Neural cell (in vitro differentiated cells): ENCODE results near the gene MTF2. TPM values are rescaled to one million over a fixed set of nuclear protein-coding genes. Genes with fewer than 3 reads are reported as not detected.

ENCODE experiments used
- H2AFZ ChIP-seq: fragments of 200-600, 300-800 bp; sonication (generic), shearing (Covaris generic); 2 replicates; pipeline ENCODE4 v1.6.0; 2014; ENCODE audit warnings: low read depth, mild to moderate bottlenecking, antibody characterized with exemption, low read length, moderate library complexity
- H3F3A ChIP-seq: fragments of 200-600 bp; shearing (Covaris generic); 2 replicates; pipeline ENCODE4 v1.6.1; 2016; ENCODE audit warnings: mild to moderate bottlenecking, moderate library complexity, mixed read lengths, antibody characterized with exemption, low read length; ENCODE audit not compliant: insufficient read depth, poor library complexity, severe bottlenecking
- H3K27ac ChIP-seq: fragments of 200-600, 300-800 bp; sonication (generic), shearing (Covaris generic); 2 replicates; pipeline ENCODE4 v1.5.1; 2014; ENCODE audit warnings: mild to moderate bottlenecking, low read length, moderate library complexity
- H3K27me3 ChIP-seq: fragments of 300-800, 200-600 bp; sonication (generic), shearing (Covaris generic); 2 replicates; pipeline ENCODE4 v1.6.0; 2014; ENCODE audit warnings: mild to moderate bottlenecking, low read depth, low read length, moderate library complexity; ENCODE audit not compliant: insufficient read depth
- H3K36me3 ChIP-seq: fragments of 300-800, 200-600 bp; sonication (generic), shearing (Covaris generic); 2 replicates; pipeline ENCODE4 v1.5.1; 2014; ENCODE audit warnings: mild to moderate bottlenecking, antibody characterized with exemption, low read length, moderate library complexity; ENCODE audit not compliant: insufficient read depth
- H3K4me2 ChIP-seq: fragments of 300-800, 200-600 bp; sonication (generic), shearing (Covaris generic); 2 replicates; pipeline ENCODE4 v1.6.0; 2014; ENCODE audit warnings: mild to moderate bottlenecking, low read length
- H3K4me3 ChIP-seq: fragments of 300-800, 200-600 bp; sonication (generic), shearing (Covaris generic); 2 replicates; pipeline ENCODE4 v1.5.1; 2014; ENCODE audit warnings: mild to moderate bottlenecking, low read length, moderate library complexity
- H3K79me2 ChIP-seq: fragments of 200-600 bp; shearing (Covaris generic); replicated peaks from 2 replicates; pipeline ENCODE4 v1.6.0; 2014; ENCODE audit warnings: mild to moderate bottlenecking, low read length, moderate library complexity; ENCODE audit not compliant: insufficient read depth
- H3K9ac ChIP-seq: fragments of 300-800, 200-600 bp; sonication (generic), shearing (Covaris generic); 2 replicates; pipeline ENCODE4 v1.6.1; 2016; ENCODE audit warnings: mild to moderate bottlenecking, low read length, mixed read lengths
- H3K9me2 ChIP-seq: fragments of 200-600 bp; shearing (Covaris generic); 2 replicates; pipeline ENCODE4 v1.6.1; 2016; ENCODE audit warnings: mild to moderate bottlenecking, low read length, mixed read lengths; ENCODE audit not compliant: insufficient read depth
- H3K9me3 ChIP-seq: fragments of 200-600, 300-800 bp; sonication (generic), shearing (Covaris generic); 2 replicates; pipeline ENCODE4 v1.6.1; 2016; ENCODE audit warnings: mild to moderate bottlenecking, mixed run types, low read length, moderate library complexity, mixed read lengths
- H4K20me1 ChIP-seq: fragments of 200-600 bp; shearing (Covaris generic); 2 replicates; pipeline ENCODE4 v1.6.1; 2016; ENCODE audit warnings: mild to moderate bottlenecking, mixed run types; ENCODE audit not compliant: insufficient read depth
- EP300 ChIP-seq: fragments of 450-650 bp; conservative IDR thresholded peaks from 2 replicates; pipeline ENCODE4 v1.6.1; 2014; ENCODE audit warnings: antibody characterized with exemption, mild to moderate bottlenecking, moderate library complexity; ENCODE audit not compliant: poor library complexity, severe bottlenecking
- EZH2 ChIP-seq: fragments of 200-600, 300-800 bp; shearing (Covaris generic), sonication (generic); IDR thresholded peaks from 2 replicates; pipeline ENCODE4 v1.6.1; 2014; ENCODE audit warnings: antibody characterized with exemption, low read length, borderline replicate concordance, mild to moderate bottlenecking; ENCODE audit not compliant: insufficient read depth, poor library complexity, severe bottlenecking
- MXI1 ChIP-seq: fragments of 450-650 bp; conservative IDR thresholded peaks from 2 replicates; pipeline ENCODE4 v1.6.1; 2014; ENCODE audit warnings: antibody characterized with exemption, mild to moderate bottlenecking; ENCODE audit not compliant: poor library complexity, severe bottlenecking
- POLR2AphosphoS5 ChIP-seq: IDR thresholded peaks from 2 replicates; pipeline ENCODE4 v1.6.1; 2012
- RAD21 ChIP-seq: fragments of 450-650 bp; conservative IDR thresholded peaks from 2 replicates; pipeline ENCODE4 v1.6.1; 2014; ENCODE audit warnings: antibody characterized with exemption, mild to moderate bottlenecking, moderate library complexity
- SMC3 ChIP-seq: fragments of 450-650 bp; conservative IDR thresholded peaks from 2 replicates; pipeline ENCODE4 v1.6.1; 2014; ENCODE audit warnings: antibody characterized with exemption, mild to moderate bottlenecking, moderate library complexity; ENCODE audit not compliant: poor library complexity
- TAF1 ChIP-seq: IDR thresholded peaks from 2 replicates; pipeline ENCODE4 v1.6.1; 2012; ENCODE audit warnings: low read depth
- polyA plus RNA-seq: library from polyadenylated mRNA; depleted of rRNA; stranded (reverse); fragments of >200 nt; gene quantifications from 2 replicates; pipeline ENCODE4 v1.2.3, GENCODE V29; 2014
- TF ChIP-seq, protein P1 (sequence below): fragments of 450-650 bp; IDR thresholded peaks from 2 replicates; pipeline ENCODE4 v1.5.1; 2014; ENCODE audit warnings: antibody characterized with exemption, mild to moderate bottlenecking, moderate library complexity; ENCODE audit not compliant: poor library complexity, severe bottlenecking
- TF ChIP-seq, protein P2 (sequence below): IDR thresholded peaks from 2 replicates; pipeline ENCODE4 v1.6.1; 2012; ENCODE audit warnings: borderline replicate concordance

MTF2 gene
- polyA plus RNA-seq, 1 donor from 2014 or later, result 124 TPM

- Histone ChIP-seq H3K9ac (no peak overlapping the region), H3K36me3 (no peaks in the 10 kb centered on the region), H3K27ac (no peak overlapping the region), H3K27me3 (no peaks in the 10 kb centered on the region), H3K4me3 (no peak overlapping the region), H3F3A (no peaks in the 10 kb centered on the region), H3K9me2 (no peaks in the 10 kb centered on the region), H2AFZ (no peak overlapping the region), H3K9me3 (no peaks in the 10 kb centered on the region), H4K20me1 (no peaks in the 10 kb centered on the region), H3K4me2 (no peak overlapping the region), H3K79me2 (no peaks in the 10 kb centered on the region)
- TF ChIP-seq EP300 (no peak), MXI1 (no peak), POLR2AphosphoS5 (no peak), SMC3 (no peak), EZH2 (no peak), RAD21 (no peak), TAF1 (no peak)
- TF ChIP-seq, protein P1, sequence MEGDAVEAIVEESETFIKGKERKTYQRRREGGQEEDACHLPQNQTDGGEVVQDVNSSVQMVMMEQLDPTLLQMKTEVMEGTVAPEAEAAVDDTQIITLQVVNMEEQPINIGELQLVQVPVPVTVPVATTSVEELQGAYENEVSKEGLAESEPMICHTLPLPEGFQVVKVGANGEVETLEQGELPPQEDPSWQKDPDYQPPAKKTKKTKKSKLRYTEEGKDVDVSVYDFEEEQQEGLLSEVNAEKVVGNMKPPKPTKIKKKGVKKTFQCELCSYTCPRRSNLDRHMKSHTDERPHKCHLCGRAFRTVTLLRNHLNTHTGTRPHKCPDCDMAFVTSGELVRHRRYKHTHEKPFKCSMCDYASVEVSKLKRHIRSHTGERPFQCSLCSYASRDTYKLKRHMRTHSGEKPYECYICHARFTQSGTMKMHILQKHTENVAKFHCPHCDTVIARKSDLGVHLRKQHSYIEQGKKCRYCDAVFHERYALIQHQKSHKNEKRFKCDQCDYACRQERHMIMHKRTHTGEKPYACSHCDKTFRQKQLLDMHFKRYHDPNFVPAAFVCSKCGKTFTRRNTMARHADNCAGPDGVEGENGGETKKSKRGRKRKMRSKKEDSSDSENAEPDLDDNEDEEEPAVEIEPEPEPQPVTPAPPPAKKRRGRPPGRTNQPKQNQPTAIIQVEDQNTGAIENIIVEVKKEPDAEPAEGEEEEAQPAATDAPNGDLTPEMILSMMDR, result no peak
- TF ChIP-seq, protein P2, sequence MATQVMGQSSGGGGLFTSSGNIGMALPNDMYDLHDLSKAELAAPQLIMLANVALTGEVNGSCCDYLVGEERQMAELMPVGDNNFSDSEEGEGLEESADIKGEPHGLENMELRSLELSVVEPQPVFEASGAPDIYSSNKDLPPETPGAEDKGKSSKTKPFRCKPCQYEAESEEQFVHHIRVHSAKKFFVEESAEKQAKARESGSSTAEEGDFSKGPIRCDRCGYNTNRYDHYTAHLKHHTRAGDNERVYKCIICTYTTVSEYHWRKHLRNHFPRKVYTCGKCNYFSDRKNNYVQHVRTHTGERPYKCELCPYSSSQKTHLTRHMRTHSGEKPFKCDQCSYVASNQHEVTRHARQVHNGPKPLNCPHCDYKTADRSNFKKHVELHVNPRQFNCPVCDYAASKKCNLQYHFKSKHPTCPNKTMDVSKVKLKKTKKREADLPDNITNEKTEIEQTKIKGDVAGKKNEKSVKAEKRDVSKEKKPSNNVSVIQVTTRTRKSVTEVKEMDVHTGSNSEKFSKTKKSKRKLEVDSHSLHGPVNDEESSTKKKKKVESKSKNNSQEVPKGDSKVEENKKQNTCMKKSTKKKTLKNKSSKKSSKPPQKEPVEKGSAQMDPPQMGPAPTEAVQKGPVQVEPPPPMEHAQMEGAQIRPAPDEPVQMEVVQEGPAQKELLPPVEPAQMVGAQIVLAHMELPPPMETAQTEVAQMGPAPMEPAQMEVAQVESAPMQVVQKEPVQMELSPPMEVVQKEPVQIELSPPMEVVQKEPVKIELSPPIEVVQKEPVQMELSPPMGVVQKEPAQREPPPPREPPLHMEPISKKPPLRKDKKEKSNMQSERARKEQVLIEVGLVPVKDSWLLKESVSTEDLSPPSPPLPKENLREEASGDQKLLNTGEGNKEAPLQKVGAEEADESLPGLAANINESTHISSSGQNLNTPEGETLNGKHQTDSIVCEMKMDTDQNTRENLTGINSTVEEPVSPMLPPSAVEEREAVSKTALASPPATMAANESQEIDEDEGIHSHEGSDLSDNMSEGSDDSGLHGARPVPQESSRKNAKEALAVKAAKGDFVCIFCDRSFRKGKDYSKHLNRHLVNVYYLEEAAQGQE, result no peak
These were observed 75.8 kb downstream of the MTF2 start for GRCh38 chr1:93154898-93155297.

GRCh38 chr1:93155335-93155734 is 76.3 kb downstream of the MTF2 start:
- Histone ChIP-seq H3K36me3 (no peaks in the 10 kb centered on the region), H3K79me2 (no peaks in the 10 kb centered on the region), H4K20me1 (no peaks in the 10 kb centered on the region), H3K9me2 (no peaks in the 10 kb centered on the region), H3K4me2 (no peak overlapping the region), H3K27ac (no peak overlapping the region), H3K4me3 (no peak overlapping the region), H3K9me3 (no peaks in the 10 kb centered on the region), H3K27me3 (no peaks in the 10 kb centered on the region), H3K9ac (no peak overlapping the region), H2AFZ (no peak overlapping the region), H3F3A (no peaks in the 10 kb centered on the region)
- no peak for TF ChIP-seq EP300
- no peak for TF ChIP-seq EZH2
- TF ChIP-seq SMC3, result no peak
- no peak for TF ChIP-seq TAF1
- no peak for TF ChIP-seq RAD21
- TF ChIP-seq, protein P2, result no peak
- TF ChIP-seq POLR2AphosphoS5, result no peak
- TF ChIP-seq MXI1, result no peak
- TF ChIP-seq, protein P1, result no peak
